ENCODE results near the gene ARVCF. TPM values are rescaled to one million over a fixed set of nuclear protein-coding genes. Genes with fewer than 3 reads are reported as not detected.

ARVCF gene
- total RNA-seq, 2 donors from 2014 or later = 12.5 to 13.4 TPM

- DNase-seq (no peak), ATAC-seq (peak in 1 of 2 donors; percentile 2)
- intact Hi-C loops (cut with DNase I) = loop anchor here in 1 of 2 donors (10.0 kb wide), 1 partner anchor 143 kb away; the partner anchor contains the start of genes RANBP1 and TRMT2A
Measured at GRCh38 chr22:19971276-19972124, 45.1 kb downstream of the ARVCF start.

- ATAC-seq = peak; percentile 61 to 81
- intact Hi-C loops (cut with DNase I) = loop anchor here (1.0 to 10.0 kb wide), 2 partner anchors 43 to 144 kb away; partner anchors contain the start of genes RANBP1 (in 1 of the 2) and TRMT2A (in 1 of the 2)
Measured at GRCh38 chr22:19970479-19971275, 45.9 kb downstream of the ARVCF start.

GRCh38 chr22:19970031-19970478 is 46.6 kb downstream of the ARVCF start:
- DNase-seq = no peak
- ATAC-seq = no peak
- intact Hi-C loops (cut with DNase I) = loop anchor here (1.0 to 10.0 kb wide), 2 partner anchors 43 to 145 kb away; partner anchors contain the start of genes RANBP1 (in 1 of the 2) and TRMT2A (in 1 of the 2)

More at GRCh38 chr22:19970479-19971275, 45.9 kb downstream of the ARVCF start:
- DNase-seq = peak; percentile 74

DNA sequence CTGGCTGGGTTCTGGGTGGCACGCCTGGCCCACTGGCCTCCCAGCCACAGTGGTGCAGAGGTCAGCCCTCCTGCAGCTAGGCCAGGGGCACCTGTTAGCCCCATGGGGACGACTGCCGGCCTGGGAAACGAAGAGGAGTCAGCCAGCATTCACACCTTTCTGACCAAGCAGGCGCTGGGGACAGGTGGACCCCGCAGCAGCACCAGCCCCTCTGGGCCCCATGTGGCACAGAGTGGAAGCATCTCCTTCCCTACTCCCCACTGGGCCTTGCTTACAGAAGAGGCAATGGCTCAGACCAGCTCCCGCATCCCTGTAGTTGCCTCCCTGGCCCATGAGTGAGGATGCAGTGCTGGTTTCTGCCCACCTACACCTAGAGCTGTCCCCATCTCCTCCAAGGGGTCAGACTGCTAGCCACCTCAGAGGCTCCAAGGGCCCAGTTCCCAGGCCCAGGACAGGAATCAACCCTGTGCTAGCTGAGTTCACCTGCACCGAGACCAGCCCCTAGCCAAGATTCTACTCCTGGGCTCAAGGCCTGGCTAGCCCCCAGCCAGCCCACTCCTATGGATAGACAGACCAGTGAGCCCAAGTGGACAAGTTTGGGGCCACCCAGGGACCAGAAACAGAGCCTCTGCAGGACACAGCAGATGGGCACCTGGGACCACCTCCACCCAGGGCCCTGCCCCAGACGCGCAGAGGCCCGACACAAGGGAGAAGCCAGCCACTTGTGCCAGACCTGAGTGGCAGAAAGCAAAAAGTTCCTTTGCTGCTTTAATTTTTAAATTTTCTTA is 47.3 kb downstream of the ARVCF start:
- intact Hi-C loops (cut with DNase I) = no loop called here
- ATAC-seq (no peak), DNase-seq (no peak)

DNA sequence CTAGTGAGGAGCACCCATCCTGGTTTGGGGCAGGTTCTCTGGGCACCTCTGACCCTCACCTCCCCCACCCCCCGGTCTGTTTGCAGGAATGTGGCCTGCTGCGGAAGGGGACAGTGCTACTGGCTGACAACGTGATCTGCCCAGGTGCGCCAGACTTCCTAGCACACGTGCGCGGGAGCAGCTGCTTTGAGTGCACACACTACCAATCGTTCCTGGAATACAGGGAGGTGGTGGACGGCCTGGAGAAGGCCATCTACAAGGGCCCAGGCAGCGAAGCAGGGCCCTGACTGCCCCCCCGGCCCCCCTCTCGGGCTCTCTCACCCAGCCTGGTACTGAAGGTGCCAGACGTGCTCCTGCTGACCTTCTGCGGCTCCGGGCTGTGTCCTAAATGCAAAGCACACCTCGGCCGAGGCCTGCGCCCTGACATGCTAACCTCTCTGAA is 48.2 kb downstream of the ARVCF start:
- intact Hi-C loops (cut with DNase I) = no loop called here
- no peak for DNase-seq
- ATAC-seq = no peak

- no peak for DNase-seq
- no peak for ATAC-seq
- intact Hi-C loops (cut with DNase I) = loop anchor here in 1 of 2 donors (2.0 kb wide), 1 partner anchor 45 kb away; no protein-coding TSS in a partner anchor
Measured at GRCh38 chr22:19967850-19968449, 48.7 kb downstream of the ARVCF start.

DNA sequence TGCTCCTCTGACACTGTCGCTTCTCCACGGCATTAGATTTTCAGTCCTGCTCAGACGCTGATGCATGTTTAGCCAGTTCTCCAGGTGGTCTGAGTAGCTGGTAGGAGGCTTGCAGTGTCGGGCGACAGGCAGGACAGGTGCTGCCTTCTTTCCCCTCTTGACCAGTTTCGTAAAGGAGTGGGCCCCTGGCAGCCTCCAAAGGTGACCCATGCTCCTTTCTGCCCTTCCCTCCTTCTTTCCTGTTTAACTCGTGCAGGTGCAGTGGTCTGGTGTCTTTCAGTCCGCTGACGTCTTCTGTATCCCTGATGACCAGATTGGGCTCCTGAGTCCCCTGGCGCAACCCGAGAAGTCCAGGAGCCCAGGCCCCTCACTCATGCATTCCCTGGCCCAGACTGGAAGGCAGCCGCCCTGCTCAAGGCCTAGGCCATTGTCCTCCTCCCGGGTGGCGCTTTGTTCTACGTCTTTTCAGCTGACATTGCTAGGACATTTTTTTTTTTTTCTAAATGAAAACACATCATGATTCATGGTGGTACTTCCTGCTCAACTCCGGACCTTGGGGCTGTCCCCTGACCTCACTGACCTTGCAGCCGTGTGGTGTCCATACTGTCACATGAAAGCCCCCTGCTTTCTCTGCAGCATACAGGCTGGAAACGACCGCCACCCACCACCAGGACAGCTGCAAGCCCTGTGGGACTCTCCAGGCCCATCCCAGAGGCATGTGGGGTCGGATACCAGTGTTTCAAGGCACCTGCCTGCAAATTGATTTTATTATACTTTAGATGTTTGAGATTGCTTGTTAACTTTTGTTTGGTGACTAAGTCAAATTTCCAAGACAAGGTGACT is 49.5 kb downstream of the ARVCF start:
- intact Hi-C loops (cut with DNase I) = loop anchor here in 1 of 2 donors (2.0 kb wide), 1 partner anchor 46 kb away; no protein-coding TSS in a partner anchor
- DNase-seq = no peak
- ATAC-seq = no peak

DNA sequence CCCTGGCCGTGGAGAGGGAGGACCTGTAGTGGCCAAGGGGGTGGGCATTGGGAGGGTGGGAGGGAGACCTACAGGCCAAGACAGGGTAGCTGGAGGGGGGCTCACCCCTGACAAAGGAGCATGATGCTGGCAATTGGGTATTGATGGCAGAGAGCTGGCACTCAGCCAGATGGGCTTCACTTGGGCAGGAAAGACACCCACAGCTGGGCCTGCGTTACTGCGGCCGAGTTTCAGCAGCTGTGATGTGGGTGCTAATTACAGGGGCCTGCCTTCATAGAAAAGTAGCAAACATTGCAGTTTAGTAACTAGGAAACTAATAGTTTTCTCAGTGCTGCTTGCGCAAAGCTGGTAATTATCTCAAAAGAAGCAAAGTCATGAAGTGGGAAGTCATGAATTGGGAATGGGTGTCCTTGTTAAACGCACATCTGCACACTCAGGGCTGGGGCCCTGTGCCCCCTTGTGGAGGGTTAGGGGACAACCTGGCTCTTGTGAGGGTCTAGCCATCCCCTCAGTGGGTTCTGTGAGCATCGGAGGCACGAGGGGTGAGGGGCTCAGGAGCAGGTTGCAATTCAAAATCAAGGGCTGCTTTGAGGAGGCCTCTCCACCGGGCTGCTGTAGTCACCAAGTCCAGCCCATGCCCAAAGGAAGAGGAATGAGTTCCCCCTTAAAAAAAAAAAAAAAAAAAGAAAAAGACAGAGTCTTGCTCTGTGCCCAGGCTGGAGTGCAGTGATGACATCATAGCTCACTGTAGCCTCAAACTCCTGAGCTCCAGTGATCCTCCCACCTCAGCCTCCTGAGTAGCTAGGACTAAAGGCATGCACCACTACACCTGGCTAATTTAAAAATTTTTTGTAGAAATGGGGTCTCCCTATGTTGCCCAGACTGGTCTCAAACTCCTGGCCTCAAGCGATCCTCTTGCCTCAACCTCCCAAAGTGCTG is 50.6 kb downstream of the ARVCF start:
- intact Hi-C loops (cut with DNase I) = loop anchor here in 1 of 2 donors (2.0 kb wide), 1 partner anchor 47 kb away; no protein-coding TSS in a partner anchor
- no peak for DNase-seq

GRCh38 chr22:19964701-19965386 is 51.8 kb downstream of the ARVCF start:
- intact Hi-C loops (cut with DNase I) = no loop called here
- ATAC-seq (no peak), DNase-seq (no peak)

More for the DNA sequence above, 50.6 kb downstream of the ARVCF start:
- ATAC-seq = no peak

GRCh38 chr22:19963863-19964642 is 52.6 kb downstream of the ARVCF start:
- intact Hi-C loops (cut with DNase I) = no loop called here
- DNase-seq = no peak
- no peak for ATAC-seq

GRCh38 chr22:19962909-19963806 is 53.5 kb downstream of the ARVCF start:
- DNase-seq = no peak
- intact Hi-C loops (cut with DNase I) = no loop called here
- ATAC-seq = no peak

DNA sequence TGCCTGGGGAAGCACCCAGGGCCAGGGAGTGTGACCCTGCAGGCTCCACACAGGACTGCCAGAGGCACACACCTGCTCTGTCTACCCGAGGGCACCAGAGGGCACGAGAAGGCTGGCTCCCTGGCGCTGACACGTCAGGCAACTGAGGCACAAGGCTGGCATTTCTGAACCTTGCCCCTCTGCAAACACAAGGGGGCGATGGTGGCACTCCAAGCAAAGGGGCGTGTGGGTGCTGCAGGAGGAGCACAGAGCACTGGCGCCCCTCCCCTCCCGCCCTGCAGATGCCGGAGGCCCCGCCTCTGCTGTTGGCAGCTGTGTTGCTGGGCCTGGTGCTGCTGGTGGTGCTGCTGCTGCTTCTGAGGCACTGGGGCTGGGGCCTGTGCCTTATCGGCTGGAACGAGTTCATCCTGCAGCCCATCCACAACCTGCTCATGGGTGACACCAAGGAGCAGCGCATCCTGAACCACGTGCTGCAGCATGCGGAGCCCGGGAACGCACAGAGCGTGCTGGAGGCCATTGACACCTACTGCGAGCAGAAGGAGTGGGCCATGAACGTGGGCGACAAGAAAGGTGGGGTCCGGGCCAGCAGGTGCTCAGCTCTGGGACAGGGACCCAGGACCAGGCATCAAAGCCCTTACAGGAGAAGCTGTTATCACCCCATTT is 54.2 kb downstream of the ARVCF start:
- DNase-seq (peak; percentile 68), ATAC-seq (peak; percentile 9 to 26)
- intact Hi-C loops (cut with DNase I) = no loop called here

- intact Hi-C loops (cut with DNase I) = no loop called here
- DNase-seq (no peak), ATAC-seq (no peak)
Measured at GRCh38 chr22:19961868-19962245, 54.8 kb downstream of the ARVCF start.

GRCh38 chr22:19961201-19961580 is 55.4 kb downstream of the ARVCF start:
- intact Hi-C loops (cut with DNase I) = no loop called here
- ATAC-seq = no peak

More at GRCh38 chr22:19961201-19961580, 55.4 kb downstream of the ARVCF start:
- DNase-seq = no peak

All from left cardiac atrium (tissue), 4 donors.